HepG2 (cell line): ENCODE data around the gene TRANK1. TPM values are rescaled to one million over a fixed set of nuclear protein-coding genes. Genes with fewer than 3 reads are reported as not detected.

Source experiments
- AHDC1 ChIP-seq: sonication (generic); formaldehyde crosslinking; IDR thresholded peaks from 2 replicates; pipeline ENCODE4 v1.5.1; 2020; ENCODE audit warnings: mild to moderate bottlenecking, missing genetic modification reagents, borderline replicate concordance
- ARID3A ChIP-seq: IDR thresholded peaks from 2 replicates; pipeline ENCODE4 v1.6.1; 2012; ENCODE audit warnings: low read depth, low read length, improper control_type of control experiment
- EED ChIP-seq: sonication (generic); formaldehyde crosslinking; IDR thresholded peaks from 2 replicates; pipeline ENCODE4 v1.5.0; 2020; ENCODE audit warnings: mild to moderate bottlenecking, missing genetic modification reagents
- KDM6A ChIP-seq: IDR thresholded peaks from 2 replicates; pipeline ENCODE4 v1.6.1; 2016; ENCODE audit warnings: low read depth
- KLF15 ChIP-seq: sonication (generic); formaldehyde crosslinking; IDR thresholded peaks from 2 replicates; pipeline ENCODE4 v1.8.1; 2023; ENCODE audit warnings: borderline replicate concordance, mild to moderate bottlenecking, inconsistent platforms, missing genetic modification reagents, mixed read lengths
- KMT2A ChIP-seq: sonication (generic); formaldehyde crosslinking; IDR thresholded peaks from 2 replicates; pipeline ENCODE4 v1.4.0; 2020; ENCODE audit warnings: missing genetic modification reagents
- MAFG ChIP-seq: sonication (generic); formaldehyde crosslinking; IDR thresholded peaks from 2 replicates; pipeline ENCODE4 v1.5.1; 2020; ENCODE audit warnings: mild to moderate bottlenecking, missing genetic modification reagents
- MLX ChIP-seq: IDR thresholded peaks from 2 replicates; pipeline ENCODE4 v1.6.1; 2016
- RBM22 ChIP-seq: fragments of 200-400 bp; formaldehyde crosslinking; optimal IDR thresholded peaks from 2 replicates; pipeline ENCODE3; 2017; ENCODE audit warnings: mild to moderate bottlenecking, low read length, moderate library complexity
- TBP ChIP-seq: sonication (generic); formaldehyde crosslinking; IDR thresholded peaks from 2 replicates; pipeline ENCODE4 v1.5.0; 2020; ENCODE audit warnings: missing genetic modification reagents
- TFE3 ChIP-seq: IDR thresholded peaks from 2 replicates; pipeline ENCODE4 v1.6.1; 2016
- THYN1 ChIP-seq: sonication (generic); formaldehyde crosslinking; IDR thresholded peaks from 2 replicates; pipeline ENCODE4 v1.8.1; 2023; ENCODE audit warnings: low read depth, mild to moderate bottlenecking, moderate library complexity, missing genetic modification reagents, borderline replicate concordance
- ZBTB44 ChIP-seq: sonication (generic); formaldehyde crosslinking; IDR thresholded peaks from 2 replicates; pipeline ENCODE4 v1.4.0; 2020; ENCODE audit warnings: missing genetic modification reagents
- ZBTB8A ChIP-seq: sonication (generic); formaldehyde crosslinking; IDR thresholded peaks from 2 replicates; pipeline ENCODE4 v1.4.0; 2020; ENCODE audit warnings: mild to moderate bottlenecking, low read depth, missing genetic modification reagents, borderline replicate concordance
- ZNF597 ChIP-seq: sonication (generic); formaldehyde crosslinking; IDR thresholded peaks from 2 replicates; pipeline ENCODE4 v1.5.0; 2020; ENCODE audit warnings: missing genetic modification reagents
- ZNF619 ChIP-seq: sonication (generic); formaldehyde crosslinking; IDR thresholded peaks from 2 replicates; pipeline ENCODE4 v1.4.0; 2020; ENCODE audit warnings: mild to moderate bottlenecking, missing genetic modification reagents
- ZNF747 ChIP-seq: sonication (generic); formaldehyde crosslinking; IDR thresholded peaks from 2 replicates; pipeline ENCODE4 v1.8.1; 2023; ENCODE audit warnings: missing genetic modification reagents, mild to moderate bottlenecking, borderline replicate concordance
- polyA plus RNA-seq, 8 experiments: library from polyadenylated mRNA; depleted of rRNA in 3 of 8; stranded (reverse) in 7 of 8; unstranded in 1 of 8; fragments of >200 nt; fragmentation: Illumina TruSeq in 4 of 8; extraction: Trizol in 4 of 8; gene quantifications; 2 replicates each; pipeline versions ENCODE4 v1.2.1 to v1.2.3, GENCODE V29; 2011 to 2016; ENCODE audit warnings: low read depth in 4 of 8, missing spikeins in 1 of 8, mixed read lengths in 1 of 8; ENCODE audit not compliant: insufficient read depth in 1 of 8
- total RNA-seq, 5 experiments: library from RNA; depleted of rRNA; stranded (reverse); fragments of >200 nt; fragmentation: Illumina TruSeq; extraction: Trizol; gene quantifications; 2 replicates each; pipeline ENCODE4 v1.2.3, GENCODE V29; 2016; ENCODE audit warnings: low read depth in 1 of 5

TRANK1 gene
- total and polyA plus RNA-seq, 2 of the 13 experiments (the other 11 are each of a cell fraction or from before 2014, with no cell fraction given): 0.13 to 0.32 TPM

- TF ChIP-seq AHDC1: peak; percentile 82; the same call in 1 of the 2 replicates
- no peak for TF ChIP-seq ZNF747
- TF ChIP-seq RBM22: no peak
- no peak for TF ChIP-seq MAFG (CRISPR knock-in tag)
- no peak for TF ChIP-seq ZBTB8A (CRISPR knock-in tag)
- no peak for TF ChIP-seq KLF15 (CRISPR knock-in tag)
- TF ChIP-seq EED: no peak
- TF ChIP-seq ZBTB44 (CRISPR knock-in tag): no peak
- no peak for TF ChIP-seq ZNF619 (CRISPR knock-in tag)
- TF ChIP-seq TBP (CRISPR knock-in tag): no peak
- peak; percentile 85 for TF ChIP-seq ARID3A
- no peak for TF ChIP-seq THYN1 (CRISPR knock-in tag)
- TF ChIP-seq MLX (CRISPR knock-in tag): no peak
- no peak for TF ChIP-seq TFE3 (CRISPR knock-in tag)
- TF ChIP-seq KDM6A (CRISPR knock-in tag): peak; percentile 37; the same call in 1 of the 2 replicates
- TF ChIP-seq ZNF597 (CRISPR knock-in tag): no peak
- TF ChIP-seq KMT2A (CRISPR knock-in tag): no peak
These were observed 25.3 kb downstream of the TRANK1 start (continued) for GRCh38 chr3:36919439-36920160.
